ENCODE measurements around the gene ETV6. TPM values are rescaled to one million over a fixed set of nuclear protein-coding genes. Genes with fewer than 3 reads are reported as not detected.

The ETV6 gene
- total RNA-seq, 6 experiments from 2014 or later: 7.2 to 28.3 (median 11.0) TPM

DNA sequence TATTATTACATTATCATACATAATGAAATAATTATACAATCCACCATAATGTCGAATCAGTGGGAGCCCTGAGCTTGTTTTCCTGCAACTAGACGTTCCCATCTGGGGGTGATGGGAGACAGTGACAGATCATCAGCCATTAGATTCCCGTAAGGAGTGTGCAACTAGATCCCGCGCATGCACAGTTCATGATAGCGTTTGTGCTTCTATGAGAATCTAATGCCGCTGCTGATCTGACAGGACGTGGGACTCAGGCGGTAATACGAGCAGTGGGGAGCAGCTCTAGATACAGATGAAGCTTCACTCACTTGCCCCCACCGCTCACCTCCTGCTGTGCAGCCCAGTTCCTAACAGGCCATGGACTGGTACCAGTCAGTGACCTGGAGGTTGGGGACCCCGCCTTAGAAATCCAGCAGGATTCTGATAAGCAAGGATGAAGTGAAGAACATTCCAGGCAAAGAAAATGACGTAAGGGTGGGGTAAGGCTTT lies 204.6 kb downstream of the ETV6 start:
- Histone ChIP-seq H3K9me3 (no peaks in the 10 kb centered on the region), H3K4me3 (no peak overlapping the region), H3K27me3 (no peaks in the 10 kb centered on the region), H3K36me3 (peaks cover 0 to 20% (median 5%) of the 10 kb centered on the region in 4 donors), H3K27ac (no peak overlapping the region), H3K4me1 (no peaks in the 10 kb centered on the region)
- ATAC-seq (no peak), DNase-seq (no peak)
- 88% methylated on average over 12 of the region's 13 CpGs for WGBS (ENCODE audit: insufficient coverage, low coverage, low lambda C conversion rate, missing lambda C conversion rate)
- intact Hi-C loops (cut with DNase I): no loop called here
- no peak for TF ChIP-seq POLR2A (IDR thresholded peaks at IDR 0.05)
- TF ChIP-seq, protein P1, sequence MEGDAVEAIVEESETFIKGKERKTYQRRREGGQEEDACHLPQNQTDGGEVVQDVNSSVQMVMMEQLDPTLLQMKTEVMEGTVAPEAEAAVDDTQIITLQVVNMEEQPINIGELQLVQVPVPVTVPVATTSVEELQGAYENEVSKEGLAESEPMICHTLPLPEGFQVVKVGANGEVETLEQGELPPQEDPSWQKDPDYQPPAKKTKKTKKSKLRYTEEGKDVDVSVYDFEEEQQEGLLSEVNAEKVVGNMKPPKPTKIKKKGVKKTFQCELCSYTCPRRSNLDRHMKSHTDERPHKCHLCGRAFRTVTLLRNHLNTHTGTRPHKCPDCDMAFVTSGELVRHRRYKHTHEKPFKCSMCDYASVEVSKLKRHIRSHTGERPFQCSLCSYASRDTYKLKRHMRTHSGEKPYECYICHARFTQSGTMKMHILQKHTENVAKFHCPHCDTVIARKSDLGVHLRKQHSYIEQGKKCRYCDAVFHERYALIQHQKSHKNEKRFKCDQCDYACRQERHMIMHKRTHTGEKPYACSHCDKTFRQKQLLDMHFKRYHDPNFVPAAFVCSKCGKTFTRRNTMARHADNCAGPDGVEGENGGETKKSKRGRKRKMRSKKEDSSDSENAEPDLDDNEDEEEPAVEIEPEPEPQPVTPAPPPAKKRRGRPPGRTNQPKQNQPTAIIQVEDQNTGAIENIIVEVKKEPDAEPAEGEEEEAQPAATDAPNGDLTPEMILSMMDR (IDR thresholded peaks at IDR 0.05): no peak

- Histone ChIP-seq H3K27me3 (no peaks in the 10 kb centered on the region), H3K4me3 (no peak overlapping the region), H3K4me1 (peaks cover 0 to 8% (median 1%) of the 10 kb centered on the region in 4 donors), H3K36me3 (peaks cover 0 to 20% (median 5%) of the 10 kb centered on the region in 4 donors), H3K27ac (peak overlapping the region in 1 of 3 donors; percentile 51), H3K9me3 (no peaks in the 10 kb centered on the region)
- intact Hi-C loops (cut with DNase I): no loop called here
- DNase-seq (no peak), ATAC-seq (peak in 3 of 4 donors; percentile 37 to 58 (median 47))
- TF ChIP-seq POLR2A (IDR thresholded peaks at IDR 0.05): no peak
- TF ChIP-seq, protein P1 (IDR thresholded peaks at IDR 0.05): no peak
- WGBS (ENCODE audit: insufficient coverage, low coverage, low lambda C conversion rate, missing lambda C conversion rate): 56% methylated on average over 4 of the region's 4 CpGs
These were observed 206.5 kb downstream of the ETV6 start for GRCh38 chr12:11855983-11856374.

DNA sequence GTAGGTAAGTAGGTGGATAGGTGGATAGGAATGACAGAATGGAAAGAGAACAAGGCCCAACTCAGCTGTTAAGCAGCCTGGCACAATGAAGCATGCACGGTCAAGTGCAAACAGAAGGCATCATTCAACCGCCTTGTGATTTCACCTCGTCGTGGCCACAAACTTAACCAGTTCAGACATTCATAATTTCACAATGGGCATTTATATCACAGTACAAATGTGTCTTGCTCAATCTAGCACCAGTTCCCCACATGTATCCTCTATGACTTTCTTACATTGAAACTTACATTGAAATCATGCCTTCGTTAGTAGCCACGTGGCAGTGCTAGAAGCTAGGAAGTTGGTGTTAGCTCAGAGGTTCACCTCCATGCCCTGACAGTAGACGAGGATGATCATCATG lies 207.5 kb downstream of the ETV6 start:
- ATAC-seq (peak; percentile 27 to 39 (median 36)), DNase-seq (no peak)
- TF ChIP-seq POLR2A (IDR thresholded peaks at IDR 0.05): no peak
- TF ChIP-seq, protein P1 (IDR thresholded peaks at IDR 0.05): no peak
- 62% methylated on average over 7 of the region's 7 CpGs for WGBS (ENCODE audit: insufficient coverage, low coverage, low lambda C conversion rate, missing lambda C conversion rate)
- H3K27me3 ChIP-seq: no peaks in the 10 kb centered on the region
- no peak overlapping the region for H3K4me3 ChIP-seq
- intact Hi-C loops (cut with DNase I): no loop called here
- peaks cover 0 to 20% (median 4%) of the 10 kb centered on the region in 4 donors for H3K36me3 ChIP-seq
- H3K9me3 ChIP-seq: no peaks in the 10 kb centered on the region
- peaks cover 0 to 18% (median 4%) of the 10 kb centered on the region in 4 donors for H3K4me1 ChIP-seq
- no peak overlapping the region for H3K27ac ChIP-seq

DNA sequence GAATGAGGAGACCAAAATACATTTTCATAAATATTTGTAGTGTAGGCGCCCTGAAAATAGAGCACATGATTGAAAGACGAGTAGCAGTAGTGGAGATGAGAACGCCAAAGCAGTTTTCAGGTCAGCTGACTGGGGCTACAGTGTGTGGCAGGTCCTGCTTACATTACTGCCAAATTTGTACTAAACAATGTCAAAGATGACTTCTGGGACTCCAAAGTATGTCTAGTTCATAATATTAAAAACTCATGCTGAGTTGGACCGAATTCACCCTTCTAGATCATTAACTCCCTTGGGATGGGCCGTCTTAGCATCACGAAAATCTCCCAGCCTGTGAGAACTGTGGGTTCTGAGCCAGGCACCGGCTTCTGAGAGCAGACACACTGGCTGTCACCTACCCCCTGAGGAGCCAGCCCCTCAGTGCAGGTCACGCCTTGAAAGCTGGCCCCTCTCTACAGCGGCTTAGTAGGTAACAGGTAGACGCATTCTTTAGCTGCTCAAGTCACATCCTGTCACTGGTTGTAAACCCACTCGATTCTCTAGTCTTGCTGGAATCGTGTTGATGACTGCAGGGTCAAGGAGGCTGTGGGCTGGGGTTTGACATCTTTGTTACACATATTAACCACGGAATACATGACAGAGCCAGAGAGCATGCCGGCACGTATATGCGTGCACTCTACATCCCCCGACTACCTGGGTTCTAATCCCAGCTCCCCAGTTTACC lies 210.4 kb downstream of the ETV6 start:
- no peaks in the 10 kb centered on the region for H3K27me3 ChIP-seq
- H3K36me3 ChIP-seq: peaks cover 0 to 5% (median 2%) of the 10 kb centered on the region in 4 donors
- H3K4me1 ChIP-seq: peaks cover 0 to 35% (median 4%) of the 10 kb centered on the region in 4 donors
- no peaks in the 10 kb centered on the region for H3K9me3 ChIP-seq
- WGBS (ENCODE audit: insufficient coverage, low coverage, low lambda C conversion rate, missing lambda C conversion rate): 88% methylated on average over 13 of the region's 17 CpGs
- no peak overlapping the region for H3K4me3 ChIP-seq
- DNase-seq (no peak), ATAC-seq (no peak)
- no peak for TF ChIP-seq POLR2A (IDR thresholded peaks at IDR 0.05)
- TF ChIP-seq, protein P1 (IDR thresholded peaks at IDR 0.05): no peak
- intact Hi-C loops (cut with DNase I): no loop called here
- H3K27ac ChIP-seq: no peak overlapping the region

Measured in right lobe of liver (tissue), 6 donors.